ENCODE measurements around the gene RRP12. TPM values are rescaled to one million over a fixed set of nuclear protein-coding genes. Genes with fewer than 3 reads are reported as not detected.

Gene RRP12
- total and polyA plus RNA-seq, 9 of the 15 experiments (the other 6 are each of a cell fraction or from before 2014, with no cell fraction given): 4.6 to 68.2 (median 21.8) TPM

DNA sequence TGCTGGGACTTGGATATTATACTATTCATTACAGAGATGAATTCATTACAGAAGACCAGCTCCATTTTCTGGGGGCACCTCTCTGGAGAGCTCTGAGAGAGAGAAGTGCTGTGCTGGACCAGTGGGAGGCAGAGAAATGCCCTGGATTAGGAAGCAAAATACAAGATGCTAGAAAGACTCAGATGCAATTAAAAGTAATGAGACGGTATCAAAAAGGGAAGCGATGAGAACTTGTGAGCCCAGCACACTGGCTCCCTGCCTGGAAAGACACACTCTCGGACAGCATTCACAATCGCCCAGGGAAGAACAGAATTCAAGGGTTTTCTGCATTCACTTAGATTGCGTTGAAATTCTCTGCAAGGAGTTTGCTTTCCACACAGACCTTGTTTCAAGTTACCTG, 63.1 kb downstream of the RRP12 start (continued):
- TF ChIP-seq, protein P1, sequence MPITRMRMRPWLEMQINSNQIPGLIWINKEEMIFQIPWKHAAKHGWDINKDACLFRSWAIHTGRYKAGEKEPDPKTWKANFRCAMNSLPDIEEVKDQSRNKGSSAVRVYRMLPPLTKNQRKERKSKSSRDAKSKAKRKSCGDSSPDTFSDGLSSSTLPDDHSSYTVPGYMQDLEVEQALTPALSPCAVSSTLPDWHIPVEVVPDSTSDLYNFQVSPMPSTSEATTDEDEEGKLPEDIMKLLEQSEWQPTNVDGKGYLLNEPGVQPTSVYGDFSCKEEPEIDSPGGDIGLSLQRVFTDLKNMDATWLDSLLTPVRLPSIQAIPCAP (CRISPR knock-in tag; IDR thresholded peaks at IDR 0.05; ENCODE audit: borderline replicate concordance): no peak

DNA sequence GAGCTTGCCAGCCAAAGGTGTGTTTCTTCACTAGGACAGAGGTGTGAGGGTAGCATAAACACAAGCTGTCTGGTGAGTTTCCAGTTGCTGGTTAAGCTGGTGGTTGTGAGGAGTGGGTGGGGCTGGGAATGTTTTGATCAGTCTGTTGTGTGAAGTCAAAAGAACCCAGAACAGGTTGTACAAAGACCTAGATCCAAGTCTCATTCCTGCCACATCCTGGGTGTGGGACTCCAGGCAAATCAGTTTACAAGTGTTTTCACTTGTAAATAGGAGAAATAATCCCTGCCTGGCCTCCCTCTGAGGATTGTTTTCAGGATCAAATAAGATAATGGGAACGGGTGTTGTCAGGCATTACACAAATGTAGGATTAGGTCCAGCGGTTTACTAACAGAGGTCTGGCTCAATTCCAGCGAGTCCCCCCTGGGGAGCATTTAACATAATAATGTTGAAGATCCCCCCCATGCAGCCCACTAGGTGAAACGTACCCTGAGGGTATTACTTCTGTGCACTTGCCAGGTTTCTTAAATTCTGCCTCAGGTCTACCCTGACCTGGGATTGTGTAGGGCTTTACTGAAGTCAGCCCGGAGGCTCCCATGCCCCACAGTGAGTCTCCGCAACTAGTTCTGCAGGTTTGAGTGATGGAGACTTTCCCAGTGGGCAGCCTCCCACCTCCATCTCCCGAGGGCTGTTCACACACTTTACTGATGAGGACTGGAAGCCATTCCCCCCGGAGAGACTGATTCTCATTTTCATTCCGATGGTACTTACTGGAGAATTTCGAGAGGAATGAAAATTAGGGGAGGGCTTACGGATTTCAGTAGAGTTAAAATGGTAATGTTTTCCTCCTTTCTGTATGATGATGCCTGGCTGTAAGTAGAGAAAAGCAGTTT, 64.0 kb downstream of the RRP12 start:
- ATAC-seq: no peak
- CTCF ChIA-PET (ENCODE audit: low intra/inter-chr PET ratio): no interaction called here
- TF ChIP-seq, protein P2, sequence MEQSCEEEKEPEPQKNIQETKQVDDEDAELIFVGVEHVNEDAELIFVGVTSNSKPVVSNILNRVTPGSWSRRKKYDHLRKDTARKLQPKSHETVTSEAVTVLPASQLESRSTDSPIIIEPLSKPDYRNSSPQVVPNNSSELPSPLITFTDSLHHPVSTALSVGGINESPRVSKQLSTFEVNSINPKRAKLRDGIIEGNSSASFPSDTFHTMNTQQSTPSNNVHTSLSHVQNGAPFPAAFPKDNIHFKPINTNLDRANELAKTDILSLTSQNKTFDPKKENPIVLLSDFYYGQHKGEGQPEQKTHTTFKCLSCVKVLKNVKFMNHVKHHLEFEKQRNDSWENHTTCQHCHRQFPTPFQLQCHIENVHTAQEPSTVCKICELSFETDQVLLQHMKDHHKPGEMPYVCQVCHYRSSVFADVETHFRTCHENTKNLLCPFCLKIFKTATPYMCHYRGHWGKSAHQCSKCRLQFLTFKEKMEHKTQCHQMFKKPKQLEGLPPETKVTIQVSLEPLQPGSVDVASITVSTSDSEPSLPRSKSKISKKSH (CRISPR knock-in tag; IDR thresholded peaks at IDR 0.05): no peak
- TF ChIP-seq, protein P3, sequence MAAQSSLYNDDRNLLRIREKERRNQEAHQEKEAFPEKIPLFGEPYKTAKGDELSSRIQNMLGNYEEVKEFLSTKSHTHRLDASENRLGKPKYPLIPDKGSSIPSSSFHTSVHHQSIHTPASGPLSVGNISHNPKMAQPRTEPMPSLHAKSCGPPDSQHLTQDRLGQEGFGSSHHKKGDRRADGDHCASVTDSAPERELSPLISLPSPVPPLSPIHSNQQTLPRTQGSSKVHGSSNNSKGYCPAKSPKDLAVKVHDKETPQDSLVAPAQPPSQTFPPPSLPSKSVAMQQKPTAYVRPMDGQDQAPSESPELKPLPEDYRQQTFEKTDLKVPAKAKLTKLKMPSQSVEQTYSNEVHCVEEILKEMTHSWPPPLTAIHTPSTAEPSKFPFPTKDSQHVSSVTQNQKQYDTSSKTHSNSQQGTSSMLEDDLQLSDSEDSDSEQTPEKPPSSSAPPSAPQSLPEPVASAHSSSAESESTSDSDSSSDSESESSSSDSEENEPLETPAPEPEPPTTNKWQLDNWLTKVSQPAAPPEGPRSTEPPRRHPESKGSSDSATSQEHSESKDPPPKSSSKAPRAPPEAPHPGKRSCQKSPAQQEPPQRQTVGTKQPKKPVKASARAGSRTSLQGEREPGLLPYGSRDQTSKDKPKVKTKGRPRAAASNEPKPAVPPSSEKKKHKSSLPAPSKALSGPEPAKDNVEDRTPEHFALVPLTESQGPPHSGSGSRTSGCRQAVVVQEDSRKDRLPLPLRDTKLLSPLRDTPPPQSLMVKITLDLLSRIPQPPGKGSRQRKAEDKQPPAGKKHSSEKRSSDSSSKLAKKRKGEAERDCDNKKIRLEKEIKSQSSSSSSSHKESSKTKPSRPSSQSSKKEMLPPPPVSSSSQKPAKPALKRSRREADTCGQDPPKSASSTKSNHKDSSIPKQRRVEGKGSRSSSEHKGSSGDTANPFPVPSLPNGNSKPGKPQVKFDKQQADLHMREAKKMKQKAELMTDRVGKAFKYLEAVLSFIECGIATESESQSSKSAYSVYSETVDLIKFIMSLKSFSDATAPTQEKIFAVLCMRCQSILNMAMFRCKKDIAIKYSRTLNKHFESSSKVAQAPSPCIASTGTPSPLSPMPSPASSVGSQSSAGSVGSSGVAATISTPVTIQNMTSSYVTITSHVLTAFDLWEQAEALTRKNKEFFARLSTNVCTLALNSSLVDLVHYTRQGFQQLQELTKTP (IDR thresholded peaks at IDR 0.05; ENCODE audit: low read depth in 1 of 2, partially characterized antibody in 2 of 2): no peak
- no peak for TF ChIP-seq SMARCE1 (IDR thresholded peaks at IDR 0.05)
- TF ChIP-seq, protein P4, sequence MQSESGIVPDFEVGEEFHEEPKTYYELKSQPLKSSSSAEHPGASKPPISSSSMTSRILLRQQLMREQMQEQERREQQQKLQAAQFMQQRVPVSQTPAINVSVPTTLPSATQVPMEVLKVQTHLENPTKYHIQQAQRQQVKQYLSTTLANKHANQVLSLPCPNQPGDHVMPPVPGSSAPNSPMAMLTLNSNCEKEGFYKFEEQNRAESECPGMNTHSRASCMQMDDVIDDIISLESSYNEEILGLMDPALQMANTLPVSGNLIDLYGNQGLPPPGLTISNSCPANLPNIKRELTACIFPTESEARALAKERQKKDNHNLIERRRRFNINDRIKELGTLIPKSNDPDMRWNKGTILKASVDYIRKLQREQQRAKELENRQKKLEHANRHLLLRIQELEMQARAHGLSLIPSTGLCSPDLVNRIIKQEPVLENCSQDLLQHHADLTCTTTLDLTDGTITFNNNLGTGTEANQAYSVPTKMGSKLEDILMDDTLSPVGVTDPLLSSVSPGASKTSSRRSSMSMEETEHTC (IDR thresholded peaks at IDR 0.05): no peak
- Histone ChIP-seq H3K4me3 (no peak overlapping the region), H3K9me3 (replicated peaks; ENCODE audit: control insufficient read depth, insufficient read depth, low read depth, low read length) (no peaks in the 10 kb centered on the region), H3K9ac (ENCODE audit: insufficient read depth in 1 of 2, low read depth in 2 of 2, low read length in 2 of 2) (peak overlapping the region in 1 of 2 experiments; percentile 43; a peak in 1 of 4 replicates), H4K20me1 (replicated peaks; ENCODE audit: control insufficient read depth, insufficient read depth, low read length) (no peaks in the 10 kb centered on the region), H3K4me1 (replicated peaks in 1 of 2; ENCODE audit: control insufficient read depth in 2 of 2, insufficient read depth in 2 of 2, low read length in 2 of 2) (peaks cover 3 to 22% of the 10 kb centered on the region in 2 experiments; a peak in 4 of 5 replicates), H3K9me1 (ENCODE audit: control insufficient read depth, insufficient read depth, low read length) (no peaks in the 10 kb centered on the region), H3K27me3 (ENCODE audit: control insufficient read depth in 2 of 2, insufficient read depth in 2 of 2, low read length in 2 of 2) (no peaks in the 10 kb centered on the region), H3K4me2 (ENCODE audit: insufficient read depth, low read length) (no peak overlapping the region; the same call in 1 of the 2 replicates), H3K36me3 (ENCODE audit: control insufficient read depth, insufficient read depth, low read length) (peaks cover 11% of the 10 kb centered on the region; the same call in 1 of the 3 replicates), H2AFZ (ENCODE audit: low read depth, low read length) (peak overlapping the region; percentile 73), H3K79me2 (ENCODE audit: control insufficient read depth, insufficient read depth, low read length) (peaks cover 19% of the 10 kb centered on the region), H3K27ac (ENCODE audit: extremely low read depth, low read depth, low read length) (no peak overlapping the region)
- POLR2A ChIA-PET: interaction anchor here (0.6 to 1.3 kb wide), 2 partner anchors 8 to 11 kb away, joined by 3 to 4 read pairs; no protein-coding TSS in a partner anchor
- FAIRE-seq: peak; percentile 63
- intact Hi-C loops (cut with micrococcal nuclease): no loop called here
- in situ Hi-C loops (cut with MboI): no loop called here
- 39% methylated on average over 11 of the region's 11 CpGs for WGBS (ENCODE audit: insufficient coverage, low coverage, missing lambda C conversion rate)
- DNase-seq (ENCODE audit: extremely low read depth in 1 of 4, low spot score in 3 of 4): no peak
- BruUV-seq (replicated peaks): no TSS peak

All from K562 (cell line).